ENCODE data around the gene SRC.

Gene SRC

GRCh38 chr20:37416100-37416847 lies 70.3 kb downstream of the SRC start:
- no peak for DNase-seq

GRCh38 chr20:37416848-37417616 lies 71.1 kb downstream of the SRC start:
- DNase-seq = no peak

GRCh38 chr20:37417617-37418467 lies 71.9 kb downstream of the SRC start:
- DNase-seq = no peak

GRCh38 chr20:37418591-37419109 lies 72.7 kb downstream of the SRC start:
- DNase-seq = no peak

GRCh38 chr20:37419307-37419706 lies 73.4 kb downstream of the SRC start:
- DNase-seq = no peak

GRCh38 chr20:37419774-37420542 lies 74.0 kb downstream of the SRC start:
- DNase-seq = no peak

- DNase-seq = no peak
Measured at GRCh38 chr20:37420610-37421009, 74.7 kb downstream of the SRC start.

GRCh38 chr20:37421060-37421905 lies 75.3 kb downstream of the SRC start:
- no peak for DNase-seq

- no peak for DNase-seq
Measured at GRCh38 chr20:37421988-37422387, 76.0 kb downstream of the SRC start.

GRCh38 chr20:37422791-37423286 lies 76.9 kb downstream of the SRC start:
- no peak for DNase-seq

- no peak for DNase-seq
Measured at GRCh38 chr20:37423545-37423944, 77.6 kb downstream of the SRC start.

- DNase-seq = no peak
Measured at GRCh38 chr20:37424062-37424851, 78.3 kb downstream of the SRC start.

GRCh38 chr20:37425103-37425625 lies 79.2 kb downstream of the SRC start:
- DNase-seq = no peak

GRCh38 chr20:37426106-37426505 lies 80.2 kb downstream of the SRC start:
- DNase-seq = no peak

GRCh38 chr20:37426978-37427377 lies 81.0 kb downstream of the SRC start:
- DNase-seq = no peak

- DNase-seq = no peak
Measured at GRCh38 chr20:37430044-37430443, 84.1 kb downstream of the SRC start.

GRCh38 chr20:37430778-37431460 lies 85.0 kb downstream of the SRC start:
- DNase-seq = no peak

- no peak for DNase-seq
Measured at GRCh38 chr20:37431786-37432185, 85.8 kb downstream of the SRC start.

- DNase-seq = no peak
Measured at GRCh38 chr20:37432606-37433005, 86.7 kb downstream of the SRC start.

Data from activated CD4-positive, CD25-positive, alpha-beta regulatory T cell (primary cell).